T-helper 1 cell (primary cell): ENCODE results near the gene CRY1.
A peak's percentile ranks its signal among the peaks of the same experiment; 100 is the strongest.
"Not testable (repeated sequence)": the region's sequence is repeated elsewhere in the genome, so short reads cannot be mapped to it uniquely, and the experiment has no call there.

Source experiments
- DNase-seq, 5 donors: peaks; one replicate each; pipeline ENCODE4 v3.0.0-alpha.2; 2012 to 2020

The CRY1 gene

GRCh38 chr12:107108366-107108765 lies 15.0 kb upstream of the CRY1 start:
- DNase-seq, result not testable (repeated sequence)

- DNase-seq, result no peak
Observed at GRCh38 chr12:107107381-107107780, 14.0 kb upstream of the CRY1 start.

- DNase-seq, result no peak
Observed at GRCh38 chr12:107106241-107107025, 13.1 kb upstream of the CRY1 start.

GRCh38 chr12:107105410-107105703 lies 12.0 kb upstream of the CRY1 start:
- no peak for DNase-seq

DNA sequence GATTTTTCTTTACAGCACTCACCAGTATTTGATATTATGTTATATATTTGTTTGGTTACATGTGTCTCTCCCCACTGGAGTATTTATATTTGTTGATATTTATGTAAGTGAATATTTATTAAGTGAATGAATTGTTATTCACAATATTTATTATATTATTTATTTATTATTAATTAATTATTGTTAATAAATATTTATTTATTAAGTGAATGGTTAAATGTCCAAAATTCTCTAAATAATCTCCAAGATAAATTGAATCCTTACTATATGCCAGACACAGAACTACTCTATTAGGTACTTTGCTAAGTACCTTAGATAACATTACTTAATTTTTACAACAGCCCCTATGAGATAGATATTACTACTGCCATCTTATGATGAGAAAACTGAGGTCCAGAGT lies 10.2 kb upstream of the CRY1 start:
- no peak for DNase-seq

DNA sequence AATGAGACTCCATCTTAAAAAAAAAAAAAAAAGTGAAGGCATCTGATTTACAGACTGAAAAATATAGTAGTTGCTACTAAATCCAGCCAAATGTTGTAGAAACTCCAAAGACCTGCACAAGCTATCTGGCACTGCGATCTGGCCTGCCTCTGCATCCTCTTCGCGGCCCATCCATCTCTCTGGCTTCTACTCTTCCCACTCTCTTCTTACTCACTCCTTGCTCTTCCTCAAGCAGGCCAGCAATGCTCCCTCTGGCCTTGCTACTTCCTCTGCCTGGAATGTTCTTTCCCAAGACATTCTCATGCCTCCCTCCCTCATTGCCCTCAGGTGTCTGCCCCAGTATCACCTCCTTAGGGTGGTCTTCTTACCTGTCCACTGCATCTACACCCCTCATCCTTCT lies 9.7 kb upstream of the CRY1 start:
- DNase-seq, result no peak

- DNase-seq, result no peak
Observed at GRCh38 chr12:107102294-107102693, 8.9 kb upstream of the CRY1 start.

DNA sequence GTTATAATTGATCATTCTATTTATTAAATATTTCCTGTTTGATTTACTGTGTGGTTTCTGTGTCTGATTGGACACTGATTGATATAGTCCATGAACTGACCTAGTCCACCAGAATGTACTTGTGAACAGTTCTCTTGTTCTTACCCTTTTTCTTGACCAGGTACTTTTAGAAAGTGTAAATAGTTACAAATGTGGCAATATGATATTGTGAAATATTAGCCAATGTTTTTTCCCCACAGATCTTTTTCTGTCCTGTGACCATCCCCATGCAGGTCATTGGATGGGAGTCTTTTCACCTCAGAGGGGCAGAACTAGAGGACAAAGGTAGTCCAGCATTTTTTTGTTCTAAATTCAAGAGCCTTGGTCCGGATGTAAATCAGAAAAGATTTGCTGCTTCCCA lies 8.3 kb upstream of the CRY1 start:
- no peak for DNase-seq

DNA sequence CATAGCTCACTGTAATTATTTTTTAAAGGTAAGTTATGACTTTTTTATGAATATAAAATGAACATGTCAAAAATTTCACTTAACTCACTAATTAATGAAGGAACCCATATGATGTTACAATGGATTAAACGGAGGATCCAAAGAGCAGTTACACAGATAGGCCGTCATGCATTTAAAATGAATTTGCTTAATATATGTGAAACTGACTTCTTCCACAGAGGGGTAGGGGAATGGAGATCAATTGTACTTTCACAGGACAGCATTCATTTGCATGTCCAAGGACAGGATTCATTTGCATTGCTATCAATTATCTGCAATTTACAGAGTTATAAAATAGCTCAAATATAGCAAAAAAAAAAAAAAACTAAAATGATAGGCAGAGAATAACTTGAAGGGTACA lies 6.6 kb upstream of the CRY1 start:
- DNase-seq, result no peak

GRCh38 chr12:107096571-107096970 lies 3.2 kb upstream of the CRY1 start:
- no peak for DNase-seq

DNA sequence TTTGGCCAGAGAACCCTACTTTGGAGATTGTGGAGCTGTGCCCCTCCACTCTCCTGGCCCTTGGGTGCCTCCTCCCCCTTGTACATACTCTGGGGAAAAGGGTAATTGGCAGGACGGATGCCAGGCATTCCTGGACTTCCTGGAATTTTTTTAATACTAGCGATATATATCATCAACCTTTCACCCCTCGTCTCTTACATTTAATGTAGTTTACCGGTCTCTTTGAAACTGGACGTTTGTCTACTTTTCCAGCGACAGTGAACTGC lies 767 bp upstream of the CRY1 start:
- no peak for DNase-seq

DNA sequence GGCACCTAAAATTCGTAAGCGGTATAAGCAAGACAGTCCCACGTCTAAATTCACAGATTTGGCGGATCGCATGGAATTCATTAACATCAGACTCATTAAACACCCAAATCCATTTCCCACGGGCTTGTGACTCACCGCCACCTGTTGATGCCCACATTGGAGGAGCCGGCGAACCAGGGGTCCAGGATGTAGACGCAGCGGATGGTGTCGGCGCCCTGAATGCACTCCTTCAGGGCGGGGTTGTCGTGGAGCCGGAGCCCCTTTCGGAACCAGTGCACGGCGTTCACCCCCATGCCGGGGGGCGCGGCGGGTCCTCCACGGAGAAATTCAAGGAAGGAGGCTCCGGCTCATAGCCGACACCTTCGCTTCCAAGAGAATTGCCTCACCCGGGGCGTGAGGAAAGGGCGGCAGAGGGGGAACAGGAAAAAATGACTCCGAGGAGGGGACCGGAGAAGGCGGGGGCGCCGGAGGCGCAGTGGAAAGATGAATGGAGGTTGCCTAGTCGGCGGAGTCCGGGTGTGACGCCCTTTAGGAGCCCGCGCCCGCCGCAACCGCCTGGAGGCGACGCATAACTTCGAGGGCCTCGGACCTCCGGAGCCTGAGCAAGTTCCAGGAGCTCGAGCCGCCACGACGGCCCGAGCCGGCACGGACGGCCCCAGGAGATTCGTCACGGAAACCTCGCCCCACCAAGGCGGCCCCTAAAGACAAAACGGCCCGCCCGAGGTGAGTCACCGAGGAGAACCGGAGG lies 506 bp downstream of the CRY1 start:
- peak; percentile 52 to 68 (median 60) for DNase-seq

GRCh38 chr12:107091989-107092641 lies 1.2 kb downstream of the CRY1 start:
- DNase-seq, result peak in 2 of 5 donors; percentile 5 to 71

DNA sequence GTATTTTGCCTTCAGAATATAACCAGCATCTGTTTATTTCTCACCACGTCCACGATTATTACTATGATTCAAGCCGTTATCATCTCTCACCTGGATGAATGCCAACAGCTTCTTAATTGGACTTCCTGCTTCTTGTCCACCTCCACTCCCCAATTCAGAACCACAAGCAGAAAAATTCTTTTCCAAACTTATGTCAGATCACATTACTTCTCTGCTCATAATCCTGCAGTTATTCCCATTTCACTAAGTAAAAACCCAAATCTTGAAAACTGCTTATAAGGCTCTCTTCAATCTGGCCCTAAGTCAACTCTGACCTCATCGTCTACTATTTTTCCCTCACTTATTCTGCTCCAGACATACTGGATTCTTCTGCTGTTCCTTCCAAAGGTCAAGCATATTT lies 2.0 kb downstream of the CRY1 start:
- DNase-seq, result no peak

- DNase-seq, result no peak
Observed at GRCh38 chr12:107090711-107091110, 2.6 kb downstream of the CRY1 start.

DNA sequence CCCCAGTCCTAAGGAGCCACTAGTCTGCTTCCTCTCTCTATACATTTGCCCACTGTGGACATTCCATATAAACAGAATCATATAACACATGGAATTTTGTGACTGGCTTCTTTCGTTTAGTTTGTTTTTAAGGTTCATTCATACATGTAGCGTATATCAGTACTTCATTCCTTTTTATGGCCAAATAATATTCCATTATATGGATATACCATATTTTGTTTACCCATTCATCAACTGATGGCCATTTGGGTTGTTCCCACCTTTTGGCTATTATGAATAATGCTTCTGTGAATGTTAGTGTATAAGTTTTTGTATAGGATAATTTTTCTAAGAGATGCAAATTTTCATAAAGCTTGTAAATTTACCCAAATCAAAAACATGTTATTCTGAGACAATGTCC lies 4.4 kb downstream of the CRY1 start:
- DNase-seq, result no peak

- no peak for DNase-seq
Observed at GRCh38 chr12:107086314-107086713, 7.0 kb downstream of the CRY1 start.

GRCh38 chr12:107081778-107082177 lies 11.6 kb downstream of the CRY1 start:
- DNase-seq, result no peak

- DNase-seq, result no peak
Observed at GRCh38 chr12:107080299-107080698, 13.1 kb downstream of the CRY1 start.

DNA sequence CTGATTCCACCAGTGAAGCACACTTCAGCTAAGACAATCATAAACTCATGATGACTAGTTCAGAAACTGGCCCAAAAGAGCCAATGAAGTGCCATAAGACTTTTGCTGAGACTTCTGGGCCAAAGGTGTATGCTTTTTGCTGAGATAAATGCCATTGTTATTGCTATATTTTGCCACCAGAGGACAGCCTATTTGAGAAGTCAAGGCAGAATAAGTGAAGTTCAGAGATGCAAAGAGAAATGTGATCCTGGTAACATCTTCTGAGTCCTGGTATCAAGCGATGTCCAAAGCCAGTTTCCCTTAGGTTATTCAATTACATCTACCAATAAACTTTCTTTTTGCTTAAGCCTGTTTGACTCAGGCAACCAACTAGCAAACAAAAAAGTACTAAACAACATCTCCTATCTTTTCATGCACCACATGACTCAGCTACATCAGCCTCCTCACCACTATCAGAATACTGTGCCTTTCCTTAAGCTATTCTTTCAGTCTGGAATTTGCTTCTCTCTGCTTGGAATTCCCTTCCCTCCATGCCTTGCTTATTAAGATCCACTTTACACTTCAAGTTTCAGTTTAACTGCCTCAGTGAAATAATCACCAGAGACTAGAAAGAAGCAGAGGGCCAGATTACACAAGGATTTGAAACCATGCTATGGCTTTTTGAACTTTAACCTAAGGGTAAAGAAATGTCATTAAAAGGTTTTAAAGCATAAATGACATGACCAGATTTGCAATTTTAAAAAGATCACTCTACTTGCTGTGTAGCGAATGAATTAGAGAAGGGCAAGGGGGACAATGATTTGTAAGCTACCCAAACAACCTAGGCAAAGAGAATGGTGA lies 14.0 kb downstream of the CRY1 start:
- peak in 1 of 5 donors; percentile 20 for DNase-seq

DNA sequence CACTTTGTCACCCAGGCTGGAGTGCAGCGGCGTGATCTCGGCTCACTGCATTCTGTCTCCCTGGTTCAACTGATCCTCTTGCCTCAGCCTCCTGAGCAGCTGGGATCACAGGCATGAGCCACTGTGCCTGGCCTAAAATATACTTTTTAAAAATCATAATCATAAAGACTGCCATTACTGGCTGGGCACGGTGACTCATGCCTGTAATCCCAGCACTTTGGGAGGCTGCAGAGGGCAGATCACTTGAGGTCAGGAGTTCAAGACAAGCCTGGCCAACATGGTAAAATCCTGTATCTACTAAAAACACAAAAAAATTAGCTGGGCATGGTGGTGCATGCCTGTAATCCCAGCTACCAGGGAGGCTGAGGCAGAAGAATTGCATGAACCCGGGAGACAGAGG lies 20.1 kb downstream of the CRY1 start:
- not testable (repeated sequence) for DNase-seq

DNA sequence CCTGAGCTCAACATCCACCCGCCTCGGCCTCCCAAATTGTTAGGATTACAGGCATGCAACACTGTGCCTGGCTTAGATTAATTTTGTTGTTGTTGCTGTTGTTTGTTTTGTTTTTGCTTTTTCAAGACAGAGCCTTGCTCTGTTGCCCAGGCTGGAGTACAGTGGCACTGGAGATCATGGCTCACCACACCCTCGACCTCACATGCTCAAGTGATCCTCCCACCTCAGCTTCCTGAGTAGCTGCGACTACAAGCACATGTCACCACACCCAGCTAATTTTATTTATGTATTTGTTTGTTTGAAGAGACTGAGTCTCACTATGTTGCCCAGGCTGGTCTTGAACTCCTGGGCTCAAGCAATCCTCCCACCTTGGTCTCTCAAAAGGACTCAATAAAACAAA lies 26.7 kb downstream of the CRY1 start:
- DNase-seq, result no peak

DNA sequence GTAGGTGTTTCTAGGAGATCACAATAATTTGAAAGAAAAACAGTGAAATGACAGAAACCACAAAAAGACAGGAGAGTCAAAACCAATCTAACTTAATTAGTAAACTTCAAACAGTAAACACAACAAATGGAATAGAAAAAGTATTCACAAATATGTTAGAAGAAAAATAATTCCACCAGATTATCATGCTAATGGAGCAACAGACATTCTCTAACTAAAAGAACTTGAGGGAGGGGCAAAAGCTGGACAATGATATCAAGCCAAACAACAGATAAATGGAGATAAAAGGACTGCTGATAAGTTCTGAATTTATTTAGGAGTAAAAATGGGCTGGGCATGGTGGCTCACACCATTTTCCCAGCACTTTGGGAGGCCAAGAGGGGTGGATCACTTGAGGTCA lies 28.7 kb downstream of the CRY1 start:
- DNase-seq, result no peak
